PFSK-1 (cell line): ENCODE results near the gene ABTB1.

Experiments used
- POLR2AphosphoS5 ChIP-seq: IDR thresholded peaks from 2 replicates; pipeline ENCODE4 v1.6.1; 2012; ENCODE audit warnings: low read depth, mild to moderate bottlenecking, control low read depth, low read length, moderate library complexity
- REST ChIP-seq, 2 experiments: IDR thresholded peaks; 2 replicates each; pipeline versions ENCODE4 v1.6.1 to v1.8.0; 2011 to 2012; ENCODE audit warnings: low read depth in 2 of 2, low read length in 2 of 2, control low read depth in 1 of 2, inconsistent platforms in 1 of 2, mild to moderate bottlenecking in 1 of 2, moderate library complexity in 1 of 2; ENCODE audit not compliant: insufficient read depth in 1 of 2

- no peak for TF ChIP-seq POLR2AphosphoS5
- TF ChIP-seq REST (IDR thresholded peaks at IDR 0.05; ENCODE audit: insufficient read depth in 1 of 2, low read depth in 2 of 2, low read length in 2 of 2), result no peak
These were observed 49.5 kb downstream of the ABTB1 start for GRCh38 chr3:127722091-127722784.
